NCI-H1092 treated with DMSO at 0.1 percent for 48 hours (cell line): Measurements from ENCODE around the gene PKNOX1.
A peak's percentile ranks its signal among the peaks of the same experiment; 100 is the strongest.
"Not testable (repeated sequence)": the region's sequence is repeated elsewhere in the genome, so short reads cannot be mapped to it uniquely, and the experiment has no call there.

Experiments
- DNase-seq: peaks from one replicate; lab custom pipeline; 2025; lab: John Stamatoyannopoulos, UW

The PKNOX1 gene, protein sequence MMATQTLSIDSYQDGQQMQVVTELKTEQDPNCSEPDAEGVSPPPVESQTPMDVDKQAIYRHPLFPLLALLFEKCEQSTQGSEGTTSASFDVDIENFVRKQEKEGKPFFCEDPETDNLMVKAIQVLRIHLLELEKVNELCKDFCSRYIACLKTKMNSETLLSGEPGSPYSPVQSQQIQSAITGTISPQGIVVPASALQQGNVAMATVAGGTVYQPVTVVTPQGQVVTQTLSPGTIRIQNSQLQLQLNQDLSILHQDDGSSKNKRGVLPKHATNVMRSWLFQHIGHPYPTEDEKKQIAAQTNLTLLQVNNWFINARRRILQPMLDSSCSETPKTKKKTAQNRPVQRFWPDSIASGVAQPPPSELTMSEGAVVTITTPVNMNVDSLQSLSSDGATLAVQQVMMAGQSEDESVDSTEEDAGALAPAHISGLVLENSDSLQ

GRCh38 chr21:42973991-42974831, at the start of gene PKNOX1:
PKNOX1 (plus strand) TSS chr21:42974562; CDS start chr21:43004382, 29,820 bp downstream.
- peak; percentile 99 for DNase-seq

- DNase-seq: no peak
Observed at GRCh38 chr21:42925114-42925926, 49.0 kb upstream of the PKNOX1 start, which contains the start of gene ERVH48-1. ERVH48-1 (minus strand) TSS chr21:42925630; CDS start chr21:42919006, 6,624 bp downstream.

- DNase-seq: not testable (repeated sequence)
Observed at GRCh38 chr21:42927474-42928200, 46.7 kb upstream of the PKNOX1 start.

DNA sequence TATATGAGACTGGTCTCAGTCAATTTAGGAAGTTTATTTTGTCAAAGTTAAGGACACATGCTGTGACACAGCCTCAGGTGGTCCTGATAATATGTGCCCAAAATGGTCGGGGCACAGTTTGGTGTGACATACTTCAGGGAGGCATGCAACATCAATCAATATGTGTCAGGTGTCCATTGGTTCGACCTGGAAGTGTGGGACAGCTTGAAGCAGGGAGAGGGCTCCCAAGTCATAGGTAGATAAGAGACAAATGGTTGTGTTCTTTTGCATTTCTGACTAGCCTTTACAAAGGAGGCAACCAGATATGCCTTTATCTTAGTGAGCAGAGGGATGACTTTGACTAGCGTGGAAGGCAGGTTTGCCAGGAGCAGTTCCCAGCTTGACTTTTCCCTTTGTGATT, 44.4 kb upstream of the PKNOX1 start:
- DNase-seq: no peak

DNA sequence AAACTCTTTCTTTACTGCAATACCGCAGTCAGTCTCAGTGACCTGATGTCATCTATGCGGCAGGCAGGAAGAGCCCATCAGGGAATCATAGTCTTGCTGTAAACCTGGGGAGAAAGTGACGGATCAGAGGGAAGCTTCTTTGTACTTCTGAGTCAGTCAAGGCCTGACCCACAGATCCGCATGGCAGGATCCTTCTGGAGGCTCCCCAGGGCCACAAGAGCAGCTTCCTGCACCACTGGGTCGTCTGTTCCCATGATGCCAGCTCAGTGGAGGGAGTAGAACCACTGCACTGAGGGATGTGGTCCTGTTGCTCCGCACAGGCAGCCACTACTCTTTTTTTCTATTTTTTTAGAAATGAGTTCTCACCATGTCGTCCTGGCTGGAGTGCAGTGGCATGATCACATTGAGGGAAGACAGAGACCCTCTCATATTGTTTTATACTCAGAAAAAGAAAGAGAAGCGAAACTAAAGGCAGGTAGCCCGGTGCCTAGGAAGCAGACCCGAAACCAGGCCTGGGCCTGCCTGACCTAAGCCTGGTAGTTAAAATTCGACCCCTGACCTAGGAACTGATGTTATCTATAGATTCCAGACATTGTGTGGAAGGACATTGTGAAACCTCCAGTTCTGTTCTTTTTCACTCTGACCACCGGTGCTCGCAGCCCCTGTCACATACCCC, 42.7 kb upstream of the PKNOX1 start:
- DNase-seq: no peak

DNA sequence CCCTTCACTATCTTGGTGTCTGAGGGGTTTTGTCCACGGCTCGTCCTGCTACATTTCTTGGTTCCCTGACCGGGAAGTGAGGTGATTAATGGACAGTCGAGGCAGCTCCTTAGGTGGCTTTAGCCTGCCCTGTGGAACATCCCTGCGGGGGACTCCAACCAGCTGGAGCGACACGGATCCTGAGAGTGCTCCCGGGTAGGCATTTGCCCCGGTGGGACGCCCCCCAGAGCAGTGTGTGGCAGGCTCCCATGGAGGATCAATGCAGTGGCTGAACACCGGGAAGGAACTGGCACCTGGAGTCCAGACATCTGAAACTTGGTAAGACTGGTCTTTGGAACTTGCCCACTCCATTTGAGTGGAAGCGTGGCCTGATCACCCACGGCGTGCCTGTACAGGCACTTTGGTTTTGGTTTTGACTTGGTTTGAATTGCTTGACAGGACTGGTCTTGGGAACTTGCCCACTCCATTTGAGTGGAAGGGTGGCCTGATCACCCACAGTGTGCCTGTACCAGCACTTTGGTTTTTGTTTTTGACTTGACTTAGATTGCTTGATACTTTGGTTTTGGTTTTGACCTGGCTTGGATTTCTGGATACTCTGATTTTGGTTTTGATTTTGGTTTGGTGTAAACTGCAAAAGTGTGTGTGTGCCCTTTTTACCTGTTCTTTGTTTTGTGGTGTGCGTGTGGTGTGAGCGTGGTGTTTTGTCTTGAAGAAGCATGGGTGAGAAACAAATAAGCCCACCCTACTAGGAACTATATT, 41.8 kb upstream of the PKNOX1 start:
- DNase-seq: not testable (repeated sequence)

GRCh38 chr21:42933137-42933970, 41.0 kb upstream of the PKNOX1 start:
- DNase-seq: not testable (repeated sequence)

GRCh38 chr21:42933973-42934372, 40.4 kb upstream of the PKNOX1 start:
- not testable (repeated sequence) for DNase-seq

DNA sequence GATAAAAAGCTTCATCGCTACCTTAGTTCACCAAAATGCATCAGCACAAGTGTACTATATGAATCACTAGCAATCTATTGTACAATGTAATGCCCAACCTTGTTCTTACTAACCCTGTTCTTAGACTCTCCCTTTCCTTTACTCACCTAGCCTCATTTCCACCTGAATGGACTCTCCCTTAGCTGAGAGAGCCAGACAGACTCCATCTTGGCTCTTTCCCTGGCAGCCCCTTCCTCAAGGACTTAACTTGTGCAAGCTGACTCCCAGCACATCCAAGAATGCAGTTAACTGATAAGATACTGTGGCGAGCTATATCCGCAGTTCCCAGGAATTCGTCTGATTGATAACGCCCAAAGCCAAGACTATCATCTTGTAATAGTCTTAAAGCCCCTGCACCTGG, 38.0 kb upstream of the PKNOX1 start:
- not testable (repeated sequence) for DNase-seq

DNA sequence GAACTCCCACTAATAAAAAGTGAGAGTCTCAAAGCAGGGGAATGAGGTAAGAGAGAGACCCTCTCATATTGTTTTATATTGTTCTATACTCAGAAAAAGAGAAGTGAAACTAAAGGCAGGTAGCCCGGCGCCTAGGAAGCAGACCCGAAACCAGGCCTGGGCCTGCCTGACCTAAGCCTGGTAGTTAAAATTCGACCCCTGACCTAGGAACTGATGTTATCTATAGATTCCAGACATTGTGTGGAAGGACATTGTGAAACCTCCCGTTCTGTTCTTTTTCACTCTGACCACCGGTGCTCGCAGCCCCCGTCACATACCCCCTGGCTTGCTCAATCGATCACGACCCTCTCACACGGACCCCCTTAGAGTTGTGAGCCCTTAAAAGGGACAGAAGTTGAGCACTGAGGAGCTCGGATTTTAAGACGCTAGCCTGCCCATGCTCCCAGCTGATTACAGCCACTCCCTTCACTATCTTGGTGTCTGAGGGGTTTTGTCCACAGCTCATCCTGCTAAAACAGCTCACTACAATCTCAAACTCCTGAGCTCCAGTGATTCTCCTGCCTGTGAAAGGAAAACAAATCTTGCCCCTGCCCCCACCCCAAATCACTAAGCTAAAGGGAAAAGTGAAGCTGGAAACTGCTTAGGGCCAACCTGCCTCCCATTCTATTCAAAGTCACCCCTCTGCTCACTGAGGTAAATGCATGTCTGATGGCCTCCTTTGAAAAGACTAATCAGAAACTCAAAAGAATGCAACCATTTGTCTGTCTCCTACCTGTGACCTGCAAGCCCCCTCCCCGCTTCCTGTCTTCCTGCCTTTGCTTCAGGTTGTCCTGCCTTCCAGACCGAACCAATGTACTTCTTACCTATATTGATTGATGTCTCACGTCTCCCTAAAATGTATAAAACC, 37.1 kb upstream of the PKNOX1 start:
- DNase-seq: not testable (repeated sequence)

GRCh38 chr21:42937960-42938605, 36.3 kb upstream of the PKNOX1 start:
- DNase-seq: no peak

- not testable (repeated sequence) for DNase-seq
Observed at GRCh38 chr21:42938606-42938995, 35.8 kb upstream of the PKNOX1 start.

DNA sequence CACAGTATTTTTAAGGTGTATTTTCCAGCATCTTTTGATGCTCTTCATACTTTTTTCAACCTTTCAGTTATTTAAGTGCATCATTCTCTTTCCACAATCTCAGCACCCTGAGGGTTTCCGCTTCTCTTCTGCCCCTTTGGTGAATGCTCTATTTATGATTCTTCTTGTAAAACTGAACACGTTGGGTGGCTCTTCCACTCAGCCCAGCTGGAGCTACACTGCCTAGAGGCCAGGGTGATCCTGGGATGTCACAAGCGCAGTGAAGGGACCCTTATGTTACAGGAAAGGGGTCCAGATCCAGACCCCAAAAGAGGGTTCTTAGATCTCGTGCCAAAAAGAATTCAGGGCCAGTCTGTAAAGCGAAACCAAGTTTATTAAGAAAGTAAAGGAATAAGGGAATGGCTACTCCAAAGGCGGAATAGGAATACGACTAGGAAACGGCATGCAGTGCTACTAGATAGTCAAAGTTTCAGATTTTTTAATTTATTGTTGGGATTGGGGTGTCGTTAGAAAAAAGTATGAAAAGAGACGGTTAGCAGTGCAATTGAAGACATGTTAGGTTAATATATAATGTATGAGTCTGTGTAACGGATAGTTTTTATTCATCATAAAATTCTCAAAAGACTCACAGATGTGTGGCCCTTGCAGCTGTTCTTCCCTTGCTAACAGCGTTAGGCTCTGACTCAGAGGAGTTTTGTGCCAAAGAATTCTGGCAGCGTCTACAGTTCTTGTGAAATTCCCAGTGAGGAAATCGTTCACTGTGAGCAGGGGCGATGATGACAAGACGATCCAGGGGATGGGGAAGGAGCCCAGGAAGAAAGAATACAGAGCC, 34.6 kb upstream of the PKNOX1 start:
- DNase-seq: no peak

DNA sequence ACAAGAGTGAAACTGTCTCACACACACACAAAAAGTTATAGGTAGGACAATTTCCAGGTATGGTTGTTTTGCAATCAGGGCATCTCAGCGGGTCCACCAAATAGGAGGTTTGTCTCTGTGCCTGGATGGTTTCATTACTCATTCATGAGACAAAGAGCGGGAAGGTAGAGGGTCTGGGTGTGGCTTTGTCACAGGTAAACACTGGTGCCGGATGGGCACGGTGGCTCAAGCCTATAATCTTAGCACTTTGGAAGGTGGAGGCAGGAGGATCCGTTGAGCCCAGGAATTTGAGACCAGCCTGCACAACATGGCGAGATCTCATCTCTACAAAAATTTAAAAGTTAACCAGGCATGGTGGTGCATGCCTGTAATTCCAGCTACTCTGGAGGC, 32.7 kb upstream of the PKNOX1 start:
- DNase-seq: no peak

GRCh38 chr21:42942244-42942643, 32.1 kb upstream of the PKNOX1 start:
- DNase-seq: no peak

DNA sequence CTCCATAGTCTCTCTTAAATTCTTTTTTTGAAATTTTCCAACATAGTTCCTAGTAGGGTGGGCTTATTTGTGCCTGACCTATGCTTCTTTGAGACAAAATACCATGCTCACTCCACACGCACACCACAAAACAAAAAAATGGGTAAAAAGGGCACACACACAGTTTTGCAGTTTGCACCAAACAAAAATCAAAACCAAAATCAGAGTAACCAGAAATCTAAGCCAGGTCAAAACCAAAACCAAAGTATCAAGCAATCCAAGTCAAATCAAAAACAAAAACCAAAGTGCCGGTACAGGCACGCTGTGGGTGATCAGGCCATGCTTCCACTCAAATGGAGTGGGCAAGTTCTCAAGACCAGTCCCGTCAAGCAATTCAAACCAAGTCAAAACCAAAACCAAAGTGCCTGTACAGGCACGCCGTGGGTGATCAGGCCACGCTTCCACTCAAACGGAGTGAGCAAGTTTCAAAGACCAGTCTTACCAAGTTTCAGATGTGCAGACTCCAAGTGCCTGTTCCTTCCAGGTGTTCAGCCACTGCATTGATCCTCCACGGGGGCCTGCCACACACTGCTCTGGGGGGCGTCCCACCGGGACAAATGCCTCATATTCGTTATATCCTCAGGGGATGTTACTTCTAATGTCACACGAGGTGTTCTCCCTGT, 25.1 kb upstream of the PKNOX1 start:
- DNase-seq: not testable (repeated sequence)
